GM23248 (cell line): ENCODE data around the gene SLC35C1.

Source experiments
- EZH2 ChIP-seq: fragments of 200-600 bp; sonication (generic); IDR thresholded peaks from 2 replicates; pipeline ENCODE4 v1.6.1; 2018; ENCODE audit warnings: antibody characterized with exemption, mild to moderate bottlenecking; ENCODE audit not compliant: insufficient read depth, poor library complexity, severe bottlenecking
- EZH2phosphoT487 ChIP-seq: fragments of 200-600 bp; sonication (generic); IDR thresholded peaks from 2 replicates; pipeline ENCODE4 v1.6.1; 2018; ENCODE audit warnings: antibody characterized with exemption, moderate library complexity, mild to moderate bottlenecking, low read depth; ENCODE audit not compliant: insufficient read depth

GRCh38 chr11:45791524-45791923, 13.4 kb upstream of the SLC35C1 start:
- TF ChIP-seq EZH2: no peak
- TF ChIP-seq EZH2phosphoT487: no peak
